Measurements from ENCODE around the gene DXO.
"Not testable (repeated sequence)": the region's sequence is repeated elsewhere in the genome, so short reads cannot be mapped to it uniquely, and the experiment has no call there.

- TF ChIP-seq POLR2A (IDR thresholded peaks at IDR 0.05) = not testable (repeated sequence)
- TF ChIP-seq, protein P1, sequence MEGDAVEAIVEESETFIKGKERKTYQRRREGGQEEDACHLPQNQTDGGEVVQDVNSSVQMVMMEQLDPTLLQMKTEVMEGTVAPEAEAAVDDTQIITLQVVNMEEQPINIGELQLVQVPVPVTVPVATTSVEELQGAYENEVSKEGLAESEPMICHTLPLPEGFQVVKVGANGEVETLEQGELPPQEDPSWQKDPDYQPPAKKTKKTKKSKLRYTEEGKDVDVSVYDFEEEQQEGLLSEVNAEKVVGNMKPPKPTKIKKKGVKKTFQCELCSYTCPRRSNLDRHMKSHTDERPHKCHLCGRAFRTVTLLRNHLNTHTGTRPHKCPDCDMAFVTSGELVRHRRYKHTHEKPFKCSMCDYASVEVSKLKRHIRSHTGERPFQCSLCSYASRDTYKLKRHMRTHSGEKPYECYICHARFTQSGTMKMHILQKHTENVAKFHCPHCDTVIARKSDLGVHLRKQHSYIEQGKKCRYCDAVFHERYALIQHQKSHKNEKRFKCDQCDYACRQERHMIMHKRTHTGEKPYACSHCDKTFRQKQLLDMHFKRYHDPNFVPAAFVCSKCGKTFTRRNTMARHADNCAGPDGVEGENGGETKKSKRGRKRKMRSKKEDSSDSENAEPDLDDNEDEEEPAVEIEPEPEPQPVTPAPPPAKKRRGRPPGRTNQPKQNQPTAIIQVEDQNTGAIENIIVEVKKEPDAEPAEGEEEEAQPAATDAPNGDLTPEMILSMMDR (IDR thresholded peaks at IDR 0.05) = not testable (repeated sequence)
Measured at GRCh38 chr6:31981744-31982143, 9.8 kb upstream of the DXO start, which contains the start of gene C4A.
